Measurements from ENCODE around the gene ME3. TPM values are rescaled to one million over a fixed set of nuclear protein-coding genes. Genes with fewer than 3 reads are reported as not detected.

Gene ME3
- total and polyA plus RNA-seq, 4 donors, result 1.4 to 7.2 (median 2.3) TPM

GRCh38 chr11:86713552-86713951, 41.1 kb upstream of the ME3 start (continued):
- TF ChIP-seq, protein P1, sequence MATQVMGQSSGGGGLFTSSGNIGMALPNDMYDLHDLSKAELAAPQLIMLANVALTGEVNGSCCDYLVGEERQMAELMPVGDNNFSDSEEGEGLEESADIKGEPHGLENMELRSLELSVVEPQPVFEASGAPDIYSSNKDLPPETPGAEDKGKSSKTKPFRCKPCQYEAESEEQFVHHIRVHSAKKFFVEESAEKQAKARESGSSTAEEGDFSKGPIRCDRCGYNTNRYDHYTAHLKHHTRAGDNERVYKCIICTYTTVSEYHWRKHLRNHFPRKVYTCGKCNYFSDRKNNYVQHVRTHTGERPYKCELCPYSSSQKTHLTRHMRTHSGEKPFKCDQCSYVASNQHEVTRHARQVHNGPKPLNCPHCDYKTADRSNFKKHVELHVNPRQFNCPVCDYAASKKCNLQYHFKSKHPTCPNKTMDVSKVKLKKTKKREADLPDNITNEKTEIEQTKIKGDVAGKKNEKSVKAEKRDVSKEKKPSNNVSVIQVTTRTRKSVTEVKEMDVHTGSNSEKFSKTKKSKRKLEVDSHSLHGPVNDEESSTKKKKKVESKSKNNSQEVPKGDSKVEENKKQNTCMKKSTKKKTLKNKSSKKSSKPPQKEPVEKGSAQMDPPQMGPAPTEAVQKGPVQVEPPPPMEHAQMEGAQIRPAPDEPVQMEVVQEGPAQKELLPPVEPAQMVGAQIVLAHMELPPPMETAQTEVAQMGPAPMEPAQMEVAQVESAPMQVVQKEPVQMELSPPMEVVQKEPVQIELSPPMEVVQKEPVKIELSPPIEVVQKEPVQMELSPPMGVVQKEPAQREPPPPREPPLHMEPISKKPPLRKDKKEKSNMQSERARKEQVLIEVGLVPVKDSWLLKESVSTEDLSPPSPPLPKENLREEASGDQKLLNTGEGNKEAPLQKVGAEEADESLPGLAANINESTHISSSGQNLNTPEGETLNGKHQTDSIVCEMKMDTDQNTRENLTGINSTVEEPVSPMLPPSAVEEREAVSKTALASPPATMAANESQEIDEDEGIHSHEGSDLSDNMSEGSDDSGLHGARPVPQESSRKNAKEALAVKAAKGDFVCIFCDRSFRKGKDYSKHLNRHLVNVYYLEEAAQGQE (IDR thresholded peaks at IDR 0.05), result no peak

- TF ChIP-seq JUND (IDR thresholded peaks at IDR 0.05) (no peak), HNF4G (IDR thresholded peaks at IDR 0.05) (no peak), GABPA (IDR thresholded peaks at IDR 0.05 in 1 of 2, conservative IDR thresholded peaks at IDR 0.05 in 1 of 2) (no peak), EGR1 (IDR thresholded peaks at IDR 0.05; ENCODE audit: low read depth in 2 of 2) (no peak), FOXA2 (IDR thresholded peaks at IDR 0.05) (no peak), FOXA1 (IDR thresholded peaks at IDR 0.05) (no peak), HNF4A (conservative IDR thresholded peaks at IDR 0.05) (no peak), RXRA (IDR thresholded peaks at IDR 0.05) (no peak), SP1 (IDR thresholded peaks at IDR 0.05) (no peak), CTCF (IDR thresholded peaks at IDR 0.05; ENCODE audit: low read depth, low read length, missing input control) (no peak), NR2F2 (IDR thresholded peaks at IDR 0.05) (no peak), RAD21 (IDR thresholded peaks at IDR 0.05) (no peak), YY1 (IDR thresholded peaks at IDR 0.05) (no peak), TAF1 (conservative IDR thresholded peaks at IDR 0.05) (no peak), ZBTB33 (IDR thresholded peaks at IDR 0.05) (no peak)
- TF ChIP-seq, protein P1 (IDR thresholded peaks at IDR 0.05), result no peak
- TF ChIP-seq, protein P2, sequence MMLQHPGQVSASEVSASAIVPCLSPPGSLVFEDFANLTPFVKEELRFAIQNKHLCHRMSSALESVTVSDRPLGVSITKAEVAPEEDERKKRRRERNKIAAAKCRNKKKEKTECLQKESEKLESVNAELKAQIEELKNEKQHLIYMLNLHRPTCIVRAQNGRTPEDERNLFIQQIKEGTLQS (IDR thresholded peaks at IDR 0.05), result no peak
- TF ChIP-seq, protein P3, sequence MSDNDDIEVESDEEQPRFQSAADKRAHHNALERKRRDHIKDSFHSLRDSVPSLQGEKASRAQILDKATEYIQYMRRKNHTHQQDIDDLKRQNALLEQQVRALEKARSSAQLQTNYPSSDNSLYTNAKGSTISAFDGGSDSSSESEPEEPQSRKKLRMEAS (IDR thresholded peaks at IDR 0.05), result no peak
- Histone ChIP-seq H3K4me3 (ENCODE audit: low read depth in 1 of 3, low read length in 3 of 3) (no peak overlapping the region), H3K36me3 (ENCODE audit: control insufficient read depth in 4 of 4, insufficient read depth in 3 of 4, low read depth in 1 of 4, low read length in 3 of 4) (no peaks in the 10 kb centered on the region), H3K4me1 (ENCODE audit: control insufficient read depth in 4 of 4, insufficient read depth in 4 of 4, low read length in 3 of 4) (peaks cover 0 to 4% (median 0%) of the 10 kb centered on the region in 4 donors), H3K27me3 (ENCODE audit: control insufficient read depth in 4 of 4, insufficient read depth in 4 of 4, low read length in 3 of 4) (no peaks in the 10 kb centered on the region), H3K9me3 (ENCODE audit: control insufficient read depth in 4 of 4, low read length in 3 of 4) (no peaks in the 10 kb centered on the region), H3K9ac (ENCODE audit: low read depth in 1 of 2, low read length in 2 of 2) (no peak overlapping the region), H3K27ac (ENCODE audit: low read depth in 1 of 2, low read length in 2 of 2) (no peak overlapping the region)
- no peak for DNase-seq (ENCODE audit: low spot score)
These were observed 38.5 kb upstream of the ME3 start for GRCh38 chr11:86710936-86711335.

Data from liver (tissue), 9 donors.